ENCODE results near the gene PRR33.

Gene PRR33

DNA sequence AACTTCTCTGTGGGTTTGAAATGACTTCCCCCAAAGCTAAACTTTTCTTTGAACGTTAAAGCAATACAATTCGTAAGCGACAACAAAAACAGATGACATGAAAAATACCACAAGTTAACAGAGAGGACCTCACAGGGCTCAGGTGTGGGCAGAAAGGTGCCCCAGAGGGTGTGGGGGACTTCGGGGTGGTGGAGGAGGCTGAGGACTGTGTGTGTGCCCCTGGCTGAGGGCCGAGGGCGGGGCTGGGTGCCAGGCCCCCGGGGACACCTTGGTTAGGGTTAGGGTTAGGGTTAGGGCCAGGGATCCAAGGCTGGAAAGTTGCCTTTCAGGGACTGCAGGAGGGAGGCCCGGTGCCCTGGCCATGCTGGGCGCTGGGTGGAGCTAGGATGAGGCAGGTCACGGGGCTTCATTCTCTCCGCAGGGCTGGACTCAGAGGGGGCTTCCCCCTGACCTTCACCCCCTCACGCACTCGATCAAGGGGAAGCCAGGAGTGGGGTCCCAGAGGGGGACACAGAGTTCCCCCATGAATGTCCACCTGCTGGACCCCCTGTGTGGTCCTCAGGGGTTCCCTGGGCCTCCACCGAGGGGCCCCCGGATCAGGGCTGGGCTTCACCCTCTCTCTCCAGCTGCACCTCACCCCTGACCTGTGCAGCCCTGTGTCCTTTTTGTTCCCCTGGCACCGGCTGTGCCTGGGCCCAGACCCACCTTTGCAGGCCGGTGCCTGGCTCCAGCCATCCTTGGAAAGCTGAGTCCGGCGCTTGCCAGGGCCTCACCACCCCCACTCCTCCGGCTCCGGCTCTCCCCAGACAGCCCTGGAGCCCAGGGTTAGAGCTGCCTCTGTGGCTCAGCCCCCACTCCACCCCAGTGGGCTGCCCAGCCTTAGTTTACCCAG is 45.9 kb downstream of the PRR33 start:
- DNase-seq, result no peak

DNA sequence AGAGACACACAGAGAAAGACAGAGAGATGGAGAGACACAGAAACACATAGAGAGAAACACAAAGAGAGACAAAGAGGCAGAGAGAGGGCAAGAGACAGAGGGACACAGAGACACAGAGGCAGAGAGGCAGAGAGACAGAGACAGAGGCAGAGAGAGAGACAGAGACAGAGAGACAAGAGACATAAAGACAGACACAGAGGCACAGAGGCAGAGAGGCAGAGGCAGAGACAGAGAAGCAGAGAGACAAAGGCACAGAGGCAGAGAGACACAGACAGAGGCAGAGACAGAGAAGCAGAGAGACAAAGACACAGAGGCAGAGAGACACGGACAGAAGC is 46.6 kb downstream of the PRR33 start:
- no peak for DNase-seq

GRCh38 chr11:1844221-1845094 is 47.2 kb downstream of the PRR33 start:
- DNase-seq, result no peak

DNA sequence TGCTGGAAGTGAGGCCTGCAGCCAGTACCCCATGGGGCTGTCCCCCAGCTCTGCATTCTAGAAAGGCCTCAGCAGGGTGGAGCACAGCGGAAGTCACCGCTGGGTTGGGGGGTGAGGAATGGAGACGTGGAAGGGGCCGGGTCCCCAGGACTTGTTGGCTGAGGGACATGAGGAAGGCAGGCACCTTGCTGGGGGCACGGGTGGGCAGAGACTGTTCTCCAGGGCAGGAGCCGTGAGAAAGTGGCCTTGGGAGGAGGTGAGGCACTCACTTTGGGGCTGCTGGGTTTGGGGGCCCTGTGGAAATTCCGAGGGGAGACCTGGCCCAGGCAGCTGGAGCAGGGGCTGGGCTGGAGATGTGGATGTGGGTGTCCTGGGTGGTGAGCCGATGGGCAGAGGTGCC is 47.9 kb downstream of the PRR33 start:
- no peak for DNase-seq

DNA sequence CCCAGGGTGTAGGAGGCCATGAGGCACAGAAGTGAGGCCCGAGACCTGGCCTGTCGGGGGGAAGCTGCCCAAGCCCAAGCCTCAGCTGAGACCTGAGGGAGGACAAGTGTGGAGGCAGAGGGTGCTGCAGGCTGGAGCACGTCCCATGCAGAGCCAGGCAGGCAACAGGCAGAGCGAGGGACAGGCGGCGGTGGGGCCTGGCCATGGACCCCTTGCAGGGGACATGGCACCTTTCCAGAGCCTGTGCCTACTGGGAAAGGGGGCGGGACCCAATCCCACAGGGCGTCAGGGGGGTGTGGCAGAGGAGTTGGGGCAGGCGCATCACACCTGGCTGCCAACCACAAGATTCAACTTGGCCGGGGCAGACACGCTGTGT is 48.6 kb downstream of the PRR33 start:
- no peak for DNase-seq

GRCh38 chr11:1842149-1843097 is 49.3 kb downstream of the PRR33 start:
- DNase-seq, result no peak

DNA sequence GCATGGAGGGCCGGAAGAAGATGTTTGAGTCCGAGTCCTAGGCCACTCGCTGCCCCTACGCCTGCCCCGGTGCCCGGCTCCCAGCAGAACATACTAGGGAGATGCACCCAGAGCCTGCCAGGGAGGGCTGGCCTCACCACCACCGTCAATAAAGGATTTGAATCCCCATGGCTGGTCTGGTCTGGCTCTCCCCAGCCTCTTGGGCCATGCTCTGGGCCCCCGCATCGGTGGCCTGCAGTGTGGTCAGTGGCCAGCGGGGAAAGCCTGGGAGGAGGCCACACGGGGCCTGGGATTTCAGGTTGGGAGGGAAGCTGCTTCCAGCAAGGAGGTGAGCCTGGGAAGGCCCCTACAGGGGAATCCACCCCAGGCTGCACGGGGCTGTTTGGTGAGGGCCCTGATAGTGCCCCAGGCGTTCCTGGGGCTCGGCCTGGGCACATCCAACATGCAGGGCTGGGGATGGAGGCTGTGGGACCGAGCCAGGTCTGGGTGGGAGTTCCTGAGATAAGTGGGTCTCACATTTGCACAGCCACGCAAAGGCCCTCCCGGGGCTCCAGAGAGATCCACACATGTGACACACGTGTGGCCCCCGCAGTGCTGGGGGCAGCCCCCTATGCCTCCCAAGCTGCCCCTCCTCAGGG is 50.1 kb downstream of the PRR33 start:
- DNase-seq, result no peak

GRCh38 chr11:1840780-1841480 is 50.8 kb downstream of the PRR33 start:
- DNase-seq, result no peak

- DNase-seq, result no peak
These were observed 51.5 kb downstream of the PRR33 start for GRCh38 chr11:1839924-1840779.

GRCh38 chr11:1839204-1839923 is 52.3 kb downstream of the PRR33 start:
- DNase-seq, result no peak

GRCh38 chr11:1838426-1839144 is 53.1 kb downstream of the PRR33 start, which contains the start of gene TNNI2:
TSS of gene TNNI2 (plus strand) at chr11:1838981. CDS start at chr11:1839697, 716 bp downstream.
- DNase-seq, result no peak

Measured in cortex of kidney (tissue), 1 donor.